MM.1S (cell line): ENCODE measurements around the gene C10orf120.

Experiments
- EZH2 ChIP-seq: fragments of 300-600 bp; sonication (generic); optimal IDR thresholded peaks from 2 replicates; pipeline ENCODE3; 2017; ENCODE audit warnings: low read depth, mild to moderate bottlenecking, antibody characterized with exemption, low read length, mixed read lengths
- TF ChIP-seq, protein P1 (sequence below): fragments of 300-600 bp; sonication (generic); IDR thresholded peaks from 2 replicates; pipeline ENCODE4 v1.5.1; 2016; ENCODE audit warnings: antibody characterized with exemption, low read length, mixed read lengths

DNA sequence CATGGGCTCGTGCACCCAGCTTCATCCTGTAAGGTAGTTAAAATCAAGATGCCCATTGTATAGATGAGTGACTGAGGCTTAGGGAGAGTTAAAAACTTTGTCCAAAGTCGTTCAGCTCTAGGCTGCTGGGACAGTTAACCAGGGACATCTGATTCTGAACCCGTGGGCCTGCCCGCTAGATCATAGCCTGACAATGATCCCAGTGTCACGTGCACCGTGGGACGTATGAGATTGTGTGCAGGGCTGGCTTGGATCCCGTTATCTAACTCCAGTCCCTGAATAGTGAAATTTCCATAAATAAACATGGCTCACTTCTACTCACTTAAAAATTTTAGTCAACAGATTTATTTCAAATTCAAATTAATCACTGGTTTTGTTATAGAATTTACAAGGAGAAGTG is 24.9 kb downstream of the C10orf120 start:
- TF ChIP-seq, protein P1, sequence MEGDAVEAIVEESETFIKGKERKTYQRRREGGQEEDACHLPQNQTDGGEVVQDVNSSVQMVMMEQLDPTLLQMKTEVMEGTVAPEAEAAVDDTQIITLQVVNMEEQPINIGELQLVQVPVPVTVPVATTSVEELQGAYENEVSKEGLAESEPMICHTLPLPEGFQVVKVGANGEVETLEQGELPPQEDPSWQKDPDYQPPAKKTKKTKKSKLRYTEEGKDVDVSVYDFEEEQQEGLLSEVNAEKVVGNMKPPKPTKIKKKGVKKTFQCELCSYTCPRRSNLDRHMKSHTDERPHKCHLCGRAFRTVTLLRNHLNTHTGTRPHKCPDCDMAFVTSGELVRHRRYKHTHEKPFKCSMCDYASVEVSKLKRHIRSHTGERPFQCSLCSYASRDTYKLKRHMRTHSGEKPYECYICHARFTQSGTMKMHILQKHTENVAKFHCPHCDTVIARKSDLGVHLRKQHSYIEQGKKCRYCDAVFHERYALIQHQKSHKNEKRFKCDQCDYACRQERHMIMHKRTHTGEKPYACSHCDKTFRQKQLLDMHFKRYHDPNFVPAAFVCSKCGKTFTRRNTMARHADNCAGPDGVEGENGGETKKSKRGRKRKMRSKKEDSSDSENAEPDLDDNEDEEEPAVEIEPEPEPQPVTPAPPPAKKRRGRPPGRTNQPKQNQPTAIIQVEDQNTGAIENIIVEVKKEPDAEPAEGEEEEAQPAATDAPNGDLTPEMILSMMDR = no peak
- TF ChIP-seq EZH2 = no peak
